Skeletal muscle tissue (tissue), 4 donors: ENCODE measurements around the gene PHKA1. TPM values are rescaled to one million over a fixed set of nuclear protein-coding genes. Genes with fewer than 3 reads are reported as not detected.
A peak's percentile ranks its signal among the peaks of the same experiment; 100 is the strongest.
"Not testable (repeated sequence)": the region's sequence is repeated elsewhere in the genome, so short reads cannot be mapped to it uniquely, and the experiment has no call there.

ENCODE experiments used
- H3K27ac ChIP-seq: one replicate; pipeline ENCODE4 v1.7.0; 2013; ENCODE audit warnings: mild to moderate bottlenecking, low read depth, low read length, inconsistent platforms
- H3K27me3 ChIP-seq, 3 donors: one replicate each; pipeline ENCODE4 v1.7.0; 2013; ENCODE audit warnings: low read length in 3 of 3; ENCODE audit not compliant: control insufficient read depth in 3 of 3, insufficient read depth in 3 of 3
- H3K36me3 ChIP-seq, 3 donors: one replicate each; pipeline ENCODE4 v1.7.0; 2013; ENCODE audit warnings: low read length in 3 of 3; ENCODE audit not compliant: control insufficient read depth in 3 of 3, insufficient read depth in 3 of 3
- H3K4me1 ChIP-seq, 3 donors: one replicate each; pipeline ENCODE4 v1.7.0; 2013; ENCODE audit warnings: low read length in 3 of 3, mild to moderate bottlenecking in 3 of 3; ENCODE audit not compliant: control insufficient read depth in 3 of 3, insufficient read depth in 3 of 3
- H3K4me3 ChIP-seq, 3 donors: one replicate each; pipeline ENCODE4 v1.7.0; 2013; ENCODE audit warnings: low read length in 3 of 3
- H3K9ac ChIP-seq, 3 donors: one replicate each; pipeline ENCODE4 v1.7.0; 2013; ENCODE audit warnings: low read length in 3 of 3, mild to moderate bottlenecking in 3 of 3, moderate library complexity in 2 of 3, low read depth in 1 of 3
- H3K9me3 ChIP-seq, 3 donors: one replicate each; pipeline ENCODE4 v1.7.0; 2013; ENCODE audit warnings: low read length in 3 of 3; ENCODE audit not compliant: control insufficient read depth in 3 of 3
- total RNA-seq: library from RNA; depleted of rRNA; stranded (reverse); fragments of >200 nt; gene quantifications from one replicate; pipeline ENCODE4 v1.2.3, GENCODE V29; 2014
- donor health status: Osteomylitis.

Gene PHKA1
- total RNA-seq, 1 donor from 2014 or later, result 2.6 TPM

DNA sequence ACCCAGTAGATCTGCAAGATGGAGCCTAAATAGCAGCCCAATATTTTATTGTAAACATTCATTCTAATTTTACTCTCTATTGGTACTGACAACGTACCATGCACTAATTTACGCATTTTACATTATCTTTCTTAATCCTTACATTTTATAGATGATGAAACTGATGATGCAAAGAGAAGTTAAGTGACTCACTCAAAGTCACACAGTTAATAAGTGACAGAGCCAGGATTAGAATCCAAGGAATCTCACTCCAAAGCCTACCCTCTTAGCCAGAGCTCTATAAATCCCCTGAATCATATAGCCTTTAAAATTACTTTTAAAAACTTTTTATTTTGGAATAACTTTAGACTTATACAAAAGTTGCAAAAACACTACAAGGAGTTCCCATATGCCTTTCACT is 37.6 kb downstream of the PHKA1 start:
- H3K9me3 ChIP-seq, result no peaks in the 10 kb centered on the region
- H3K4me1 ChIP-seq, result no peaks in the 10 kb centered on the region
- no peaks in the 10 kb centered on the region for H3K27me3 ChIP-seq
- H3K27ac ChIP-seq, result no peak overlapping the region
- H3K4me3 ChIP-seq, result no peak overlapping the region
- H3K36me3 ChIP-seq, result peaks cover 0 to 3% (median 2%) of the 10 kb centered on the region in 3 donors
- H3K9ac ChIP-seq, result no peak overlapping the region

DNA sequence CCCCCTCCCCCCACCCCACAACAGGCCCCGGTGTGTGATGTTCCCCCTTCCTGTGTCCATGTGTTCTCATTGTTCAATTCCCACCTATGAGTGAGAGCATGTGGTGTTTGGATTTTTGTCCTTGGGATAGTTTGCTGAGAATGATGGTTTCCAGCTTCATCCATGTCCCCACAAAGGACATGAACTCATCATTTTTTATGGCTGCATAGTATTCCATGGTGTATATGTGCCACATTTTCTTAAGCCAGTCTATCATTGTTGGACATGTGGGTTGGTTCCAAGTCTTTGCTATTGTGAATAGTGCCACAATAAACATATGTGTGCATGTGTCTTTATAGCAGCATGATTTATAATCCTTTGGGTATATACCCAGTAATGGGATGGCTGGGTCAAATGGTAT is 40.2 kb downstream of the PHKA1 start:
- H3K9ac ChIP-seq, H3K4me3 ChIP-seq, H3K9me3 ChIP-seq, H3K36me3 ChIP-seq, H3K27ac ChIP-seq, H3K27me3 ChIP-seq, H3K4me1 ChIP-seq: not testable (repeated sequence)

DNA sequence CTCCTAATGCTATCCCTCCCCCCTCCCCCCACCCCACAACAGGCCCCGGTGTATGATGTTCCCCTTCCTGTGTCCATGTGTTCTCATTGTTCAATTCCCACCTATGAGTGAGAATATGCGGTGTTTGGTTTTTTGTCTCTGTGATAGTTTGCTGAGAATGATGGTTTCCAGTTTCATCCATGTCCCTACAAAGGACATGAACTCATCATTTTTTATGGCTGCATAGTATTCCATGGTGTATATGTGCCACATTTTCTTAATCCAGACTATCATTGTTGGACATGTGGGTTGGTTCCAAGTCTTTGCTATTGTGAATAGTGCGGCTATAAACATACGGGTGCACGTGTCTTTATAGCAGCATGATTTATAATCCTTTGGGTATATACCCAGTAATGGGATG is 44.6 kb downstream of the PHKA1 start:
- not testable (repeated sequence) for H3K27me3 ChIP-seq, H3K27ac ChIP-seq, H3K9me3 ChIP-seq, H3K4me1 ChIP-seq, H3K9ac ChIP-seq, H3K4me3 ChIP-seq, H3K36me3 ChIP-seq

DNA sequence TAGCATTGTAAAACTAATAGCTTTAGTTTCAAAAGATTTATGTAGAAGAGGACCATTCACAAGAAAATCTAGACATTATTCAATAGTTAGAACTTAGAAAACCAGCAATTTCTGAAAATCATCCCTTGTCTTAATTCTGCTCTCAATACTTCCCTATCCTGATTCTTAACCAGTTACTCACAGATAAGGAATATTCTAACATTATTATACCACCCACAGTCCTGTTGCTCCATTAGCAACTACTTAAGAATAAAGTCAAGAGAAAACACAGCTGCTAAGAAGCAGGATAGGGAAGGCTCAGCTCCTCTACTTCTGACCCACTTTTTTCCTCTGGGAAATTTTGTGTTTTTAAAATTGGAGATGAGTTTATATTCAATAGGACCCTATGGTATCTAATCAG is 47.7 kb downstream of the PHKA1 start:
- peaks cover 0 to 2% (median 0%) of the 10 kb centered on the region in 3 donors for H3K36me3 ChIP-seq
- peaks cover 0 to 11% (median 11%) of the 10 kb centered on the region in 3 donors for H3K4me1 ChIP-seq
- no peak overlapping the region for H3K4me3 ChIP-seq
- no peaks in the 10 kb centered on the region for H3K9me3 ChIP-seq
- no peak overlapping the region for H3K27ac ChIP-seq
- no peaks in the 10 kb centered on the region for H3K27me3 ChIP-seq
- H3K9ac ChIP-seq, result no peak overlapping the region

DNA sequence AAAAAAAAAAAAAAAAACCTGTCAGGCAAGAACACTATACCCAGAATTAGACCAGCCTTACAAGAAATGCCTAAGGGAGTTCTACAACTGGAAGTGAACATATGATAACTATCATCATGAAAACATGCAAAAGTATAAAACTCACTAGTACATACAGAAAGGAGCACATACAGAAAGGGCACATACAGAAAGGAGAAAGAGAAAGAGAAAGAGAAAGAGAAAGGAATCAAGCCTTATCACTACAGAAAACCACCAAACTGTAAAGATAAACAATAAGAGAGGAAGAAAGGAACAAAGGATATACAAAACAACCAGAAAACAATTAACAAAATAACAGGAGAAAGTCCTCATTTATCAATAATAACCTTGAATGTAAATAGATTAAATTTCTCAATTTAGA is 50.4 kb downstream of the PHKA1 start:
- Histone ChIP-seq H3K27ac (no peak overlapping the region), H3K36me3 (peaks cover 0 to 2% (median 0%) of the 10 kb centered on the region in 3 donors), H3K4me3 (no peak overlapping the region), H3K9ac (no peak overlapping the region), H3K4me1 (peaks cover 0 to 19% (median 18%) of the 10 kb centered on the region in 3 donors), H3K9me3 (no peaks in the 10 kb centered on the region), H3K27me3 (no peaks in the 10 kb centered on the region)

DNA sequence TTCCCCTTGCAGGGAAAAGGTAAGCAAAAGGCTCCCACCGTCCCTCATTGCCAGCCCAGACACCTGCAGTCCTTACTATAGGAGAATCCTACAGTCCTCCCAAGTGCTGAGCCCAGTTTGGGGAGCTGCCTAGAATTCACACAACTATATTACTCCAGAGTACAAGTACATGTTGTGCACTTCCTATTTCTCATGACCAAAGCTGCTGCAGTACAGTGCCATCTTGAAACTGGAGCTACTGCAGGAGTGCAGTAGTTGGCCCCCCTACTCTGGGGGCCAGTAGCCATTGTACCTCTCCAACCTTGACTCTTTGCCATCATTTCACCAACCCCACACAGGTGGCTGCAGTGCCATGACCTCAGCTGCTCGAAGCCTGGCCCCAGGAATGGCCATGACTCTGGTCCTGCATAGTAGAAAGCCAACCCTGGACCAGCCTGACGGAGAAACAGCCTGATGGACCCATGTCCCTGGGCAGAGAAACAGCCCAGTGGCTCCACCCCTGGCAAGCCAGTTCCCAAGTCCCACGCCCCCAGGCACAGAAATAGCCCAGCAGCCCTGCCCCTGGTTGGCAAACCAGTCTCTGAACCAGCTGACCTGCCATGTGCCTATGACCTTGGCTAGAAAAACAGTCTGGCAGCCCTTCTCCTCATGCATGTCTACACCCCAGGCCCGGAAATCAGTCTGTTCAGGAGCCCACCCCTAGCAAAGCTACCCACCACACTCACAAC is 51.9 kb downstream of the PHKA1 start:
- no peaks in the 10 kb centered on the region for H3K9me3 ChIP-seq
- H3K36me3 ChIP-seq, result peaks cover 1 to 3% (median 2%) of the 10 kb centered on the region in 3 donors
- peak overlapping the region in 1 of 3 donors; percentile 13 for H3K4me3 ChIP-seq
- H3K9ac ChIP-seq, result no peak overlapping the region
- no peak overlapping the region for H3K27ac ChIP-seq
- H3K27me3 ChIP-seq, result no peaks in the 10 kb centered on the region
- H3K4me1 ChIP-seq, result peaks cover 0 to 19% (median 18%) of the 10 kb centered on the region in 3 donors

DNA sequence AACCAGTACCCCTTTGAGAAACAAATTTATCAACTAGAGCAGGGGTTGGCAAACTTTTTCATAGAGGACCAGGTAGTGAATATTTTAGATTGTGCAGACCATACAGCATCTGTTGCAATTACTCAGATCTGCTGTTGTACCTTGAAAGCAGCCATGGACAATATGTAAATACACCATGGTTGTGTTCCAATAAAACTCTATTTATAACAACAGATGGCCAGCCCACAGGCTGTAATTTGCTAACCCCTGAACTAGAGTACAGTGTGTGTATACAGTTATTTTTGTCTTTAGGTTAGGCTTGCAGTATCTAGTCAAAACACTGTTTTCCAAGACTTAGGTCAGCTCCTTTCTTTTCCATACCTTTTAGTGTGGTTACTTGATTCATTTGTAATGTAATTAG is 54.4 kb downstream of the PHKA1 start:
- no peaks in the 10 kb centered on the region for H3K27me3 ChIP-seq
- no peaks in the 10 kb centered on the region for H3K9me3 ChIP-seq
- H3K27ac ChIP-seq, result no peak overlapping the region
- H3K4me3 ChIP-seq, result no peak overlapping the region
- H3K36me3 ChIP-seq, result peaks cover 0 to 9% (median 5%) of the 10 kb centered on the region in 3 donors
- H3K9ac ChIP-seq, result peak overlapping the region in 1 of 3 donors; percentile 3
- peaks cover 0 to 19% (median 18%) of the 10 kb centered on the region in 3 donors for H3K4me1 ChIP-seq

DNA sequence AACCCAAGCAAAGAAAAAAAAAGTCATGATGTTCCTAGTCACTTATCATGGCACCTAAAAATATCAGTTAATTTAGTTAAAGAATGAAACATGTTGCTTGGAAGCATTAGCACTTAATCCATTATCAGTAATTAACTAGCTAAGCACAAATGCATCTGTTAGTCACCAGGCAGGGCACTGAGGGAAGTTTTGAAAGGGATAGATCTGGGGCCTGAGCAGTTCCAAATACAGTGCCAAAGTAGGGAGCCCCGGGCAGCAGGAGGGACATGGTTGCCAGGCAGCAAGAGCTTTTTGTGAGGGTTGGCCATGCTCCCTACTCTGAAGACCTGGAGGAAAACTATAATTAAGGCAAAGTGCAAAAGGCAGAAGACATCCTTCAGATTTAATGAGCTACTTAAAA is 62.0 kb downstream of the PHKA1 start:
- Histone ChIP-seq H3K36me3 (peaks cover 6 to 29% (median 14%) of the 10 kb centered on the region in 3 donors), H3K27ac (no peak overlapping the region), H3K27me3 (no peaks in the 10 kb centered on the region), H3K9ac (no peak overlapping the region), H3K4me1 (no peaks in the 10 kb centered on the region), H3K4me3 (no peak overlapping the region), H3K9me3 (no peaks in the 10 kb centered on the region)

DNA sequence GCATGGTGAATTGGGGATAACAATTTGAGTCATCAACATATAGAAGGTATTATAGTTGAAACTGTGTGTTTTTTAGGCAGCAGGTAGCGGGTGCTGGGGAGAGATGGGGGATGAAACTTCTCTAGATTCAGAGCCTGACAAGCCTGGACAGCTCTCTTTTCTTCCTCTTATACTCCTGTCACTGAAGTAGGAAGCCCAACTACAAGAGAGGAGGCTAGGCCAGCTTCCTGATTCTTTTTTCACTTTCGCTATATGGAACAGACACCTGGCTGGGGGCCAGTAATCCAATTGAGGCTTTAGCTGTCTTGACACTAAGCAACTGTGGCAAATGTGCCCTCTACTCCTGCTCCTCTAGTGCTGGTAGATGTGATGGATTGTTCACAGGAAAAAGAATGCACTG is 69.2 kb downstream of the PHKA1 start:
- Histone ChIP-seq H3K27me3 (no peaks in the 10 kb centered on the region), H3K36me3 (peaks cover 0 to 20% (median 7%) of the 10 kb centered on the region in 3 donors), H3K4me3 (no peak overlapping the region)

DNA sequence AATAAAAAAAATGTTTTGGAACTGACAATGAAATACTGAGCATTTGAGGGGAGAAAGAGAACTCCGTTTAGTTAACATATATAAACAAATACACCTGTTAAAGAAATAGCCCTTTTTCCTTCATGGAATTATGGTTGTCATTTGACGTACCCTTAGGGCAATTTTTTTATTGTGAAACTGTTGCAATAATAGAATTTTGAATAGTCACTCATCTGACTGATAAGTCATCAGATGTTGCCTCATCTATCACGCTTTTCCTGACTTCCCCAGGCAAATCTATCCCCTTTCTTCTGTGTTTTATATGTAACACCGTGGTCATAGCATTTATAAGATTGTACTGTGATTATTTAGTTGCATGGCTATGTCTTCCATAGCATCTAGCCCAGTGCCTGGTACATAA is 72.5 kb downstream of the PHKA1 start:
- H3K27me3 ChIP-seq, result no peaks in the 10 kb centered on the region
- H3K9me3 ChIP-seq, result no peaks in the 10 kb centered on the region
- no peak overlapping the region for H3K4me3 ChIP-seq
- peaks cover 0 to 3% (median 0%) of the 10 kb centered on the region in 3 donors for H3K36me3 ChIP-seq
- no peaks in the 10 kb centered on the region for H3K4me1 ChIP-seq
- no peak overlapping the region for H3K27ac ChIP-seq
- no peak overlapping the region for H3K9ac ChIP-seq

More for the DNA sequence above, 69.2 kb downstream of the PHKA1 start:
- H3K4me1 ChIP-seq, result no peaks in the 10 kb centered on the region
- H3K9me3 ChIP-seq, result no peaks in the 10 kb centered on the region
- H3K27ac ChIP-seq, result no peak overlapping the region
- H3K9ac ChIP-seq, result no peak overlapping the region
